ENCODE measurements around the gene BRCA1. TPM values are rescaled to one million over a fixed set of nuclear protein-coding genes. Genes with fewer than 3 reads are reported as not detected.

Gene BRCA1
- total RNA-seq, 2 experiments from 2014 or later, result 77.5 to 82.1 TPM

Other genes starting within 250 kb of the BRCA1 start
- gene G6PC1, start 224.6 kb downstream of the BRCA1 start, total RNA-seq, result not detected
- 10 to 100 TPM; 88.5 to 95.4 TPM for gene AARSD1, start 160.9 kb downstream of the BRCA1 start, total RNA-seq
- under 1 TPM; 0.63 to 0.80 TPM for gene PTGES3L, start 145.3 kb downstream of the BRCA1 start, total RNA-seq
- gene RUNDC1, start 144.8 kb downstream of the BRCA1 start, total RNA-seq, result 10 to 100 TPM; 14.4 to 14.9 TPM
- gene RPL27, start 126.9 kb downstream of the BRCA1 start, total RNA-seq, result 1,000 to 10,000 TPM; 1,386 to 1,409 TPM
- 10 to 100 TPM; 19.0 to 21.9 TPM for gene IFI35, start 118.6 kb downstream of the BRCA1 start, total RNA-seq
- 10 to 100 TPM; 33.6 to 36.0 TPM for gene VAT1, start 103.0 kb downstream of the BRCA1 start, total RNA-seq
- gene RND2, start 100.1 kb downstream of the BRCA1 start, total RNA-seq, result under 1 TPM; 0.06 TPM
- gene NBR1, start 45.9 kb upstream of the BRCA1 start, total RNA-seq, result 10 to 100 TPM; 35.5 to 37.0 TPM
- gene TMEM106A, start 86.5 kb upstream of the BRCA1 start, total RNA-seq, result 1 to 10 TPM; 8.6 to 9.6 TPM
- under 1 TPM in 1 of 2 experiments, not detected in 1; 0.31 TPM for gene CCDC200, start 103.3 kb upstream of the BRCA1 start, total RNA-seq
- 1,000 to 10,000 TPM; 2,386 to 3,070 TPM for gene RNU2-1, start 108.6 kb upstream of the BRCA1 start, total RNA-seq